Stimulated activated CD8-positive, alpha-beta memory T cell treated with anti-CD3 and anti-CD28 coated beads, Interleukin-12 subunit alpha, Interleukin-12 subunit beta, amount 100 ng/mL, for 24 hours (primary cell): Measurements from ENCODE around the gene FHOD1.
A peak's percentile ranks its signal among the peaks of the same experiment; 100 is the strongest.

Experiments used
- DNase-seq: peaks from one replicate; pipeline ENCODE4 v3.0.0-alpha.2; 2020; ENCODE audit errors: extremely low read depth

The FHOD1 gene

GRCh38 chr16:67247192-67248072 is at the start of gene FHOD1:
Gene FHOD1, minus strand, starts transcription at chr16:67247481. Its CDS starts 71 bp downstream, at chr16:67247410.
- DNase-seq, result peak; percentile 94

DNA sequence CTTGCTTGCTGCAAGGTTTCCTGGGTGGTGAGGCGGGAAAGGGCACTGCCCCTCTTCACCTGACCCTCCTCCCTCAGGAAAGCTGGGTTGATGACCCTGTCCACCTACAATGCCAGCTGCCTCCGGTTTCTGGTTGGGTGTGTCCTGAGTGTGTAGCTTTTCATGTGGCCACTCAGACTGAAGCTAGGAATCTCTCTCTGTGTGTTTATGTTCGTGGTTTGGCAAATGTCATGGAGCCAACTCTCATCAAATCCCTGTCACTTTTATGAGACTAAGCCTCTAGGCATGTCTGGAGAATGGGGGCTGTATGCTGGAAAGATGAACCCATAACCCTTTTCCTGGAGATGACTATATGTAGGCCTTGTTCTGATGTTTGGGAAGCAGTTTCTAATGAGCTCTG is 49.1 kb upstream of the FHOD1 start:
- no peak for DNase-seq

DNA sequence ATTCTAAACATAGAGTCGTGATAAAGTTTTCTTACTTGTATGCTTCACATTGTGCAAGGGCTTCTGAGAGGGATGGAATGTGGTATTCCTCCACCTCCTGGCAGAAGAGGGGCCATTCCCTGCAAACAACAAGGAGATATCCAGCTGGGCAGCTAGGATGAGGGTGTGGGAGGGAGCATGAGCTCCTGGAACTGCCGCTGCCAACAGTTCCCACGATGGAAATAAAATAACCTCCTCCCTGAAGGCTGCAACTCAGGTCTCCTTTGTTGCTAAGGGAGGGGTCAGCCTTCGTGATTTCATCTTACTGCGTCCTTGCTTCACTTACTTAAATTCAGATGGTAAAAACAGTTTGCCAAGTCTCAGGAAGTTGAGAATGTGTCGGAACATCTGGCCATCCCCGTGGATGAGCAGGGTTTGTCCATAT is 47.7 kb upstream of the FHOD1 start:
- no peak for DNase-seq

DNA sequence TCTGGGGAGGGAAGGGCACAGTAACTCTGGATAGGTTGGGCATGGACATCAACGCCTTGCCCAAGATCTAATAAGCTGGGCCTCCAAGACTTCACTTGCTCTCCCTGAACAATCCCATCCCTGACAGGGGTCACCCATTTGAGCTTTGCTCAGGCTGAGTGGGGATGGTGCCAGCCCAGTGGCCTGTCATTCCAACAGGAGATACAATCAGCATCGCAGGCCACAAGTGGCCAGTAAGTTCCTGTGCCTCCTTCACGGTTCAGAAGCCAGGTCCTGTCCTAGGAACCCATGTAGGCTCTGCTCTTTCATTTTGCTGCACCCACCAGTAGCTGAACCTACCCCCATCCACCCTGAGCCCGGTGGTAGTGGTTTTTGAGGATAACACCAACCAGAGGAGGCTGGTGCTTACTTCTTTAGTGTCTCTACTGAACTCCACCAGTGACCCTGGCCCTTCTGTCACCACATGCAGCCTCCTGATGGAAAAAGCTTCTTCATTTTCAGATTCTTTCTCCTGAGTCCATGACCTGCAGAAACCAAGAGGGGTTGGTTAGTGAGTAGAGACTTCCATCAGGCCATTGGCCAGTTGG is 47.0 kb upstream of the FHOD1 start:
- no peak for DNase-seq

- DNase-seq, result no peak
Measured at GRCh38 chr16:67291461-67291860, 44.2 kb upstream of the FHOD1 start.

DNA sequence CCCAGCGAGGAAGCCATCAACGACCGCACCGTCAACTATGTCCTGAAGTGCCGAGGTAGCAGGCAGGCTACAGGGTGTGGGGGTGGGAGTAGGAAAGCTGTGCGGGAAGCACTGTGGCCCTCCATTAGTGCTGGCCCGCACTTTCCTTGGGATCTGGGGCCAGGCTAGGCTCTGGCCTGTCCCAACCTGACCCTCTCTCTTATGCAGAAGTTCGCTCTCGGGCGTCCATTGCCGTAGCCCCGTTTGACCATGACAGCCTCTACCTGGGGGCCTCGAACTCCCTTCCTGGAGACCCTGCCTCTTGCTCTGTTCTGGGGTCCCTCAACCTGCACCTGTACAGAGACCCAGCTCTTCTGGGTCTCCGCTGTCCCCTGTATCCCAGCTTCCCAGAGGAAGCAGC is 40.7 kb upstream of the FHOD1 start:
- no peak for DNase-seq

DNA sequence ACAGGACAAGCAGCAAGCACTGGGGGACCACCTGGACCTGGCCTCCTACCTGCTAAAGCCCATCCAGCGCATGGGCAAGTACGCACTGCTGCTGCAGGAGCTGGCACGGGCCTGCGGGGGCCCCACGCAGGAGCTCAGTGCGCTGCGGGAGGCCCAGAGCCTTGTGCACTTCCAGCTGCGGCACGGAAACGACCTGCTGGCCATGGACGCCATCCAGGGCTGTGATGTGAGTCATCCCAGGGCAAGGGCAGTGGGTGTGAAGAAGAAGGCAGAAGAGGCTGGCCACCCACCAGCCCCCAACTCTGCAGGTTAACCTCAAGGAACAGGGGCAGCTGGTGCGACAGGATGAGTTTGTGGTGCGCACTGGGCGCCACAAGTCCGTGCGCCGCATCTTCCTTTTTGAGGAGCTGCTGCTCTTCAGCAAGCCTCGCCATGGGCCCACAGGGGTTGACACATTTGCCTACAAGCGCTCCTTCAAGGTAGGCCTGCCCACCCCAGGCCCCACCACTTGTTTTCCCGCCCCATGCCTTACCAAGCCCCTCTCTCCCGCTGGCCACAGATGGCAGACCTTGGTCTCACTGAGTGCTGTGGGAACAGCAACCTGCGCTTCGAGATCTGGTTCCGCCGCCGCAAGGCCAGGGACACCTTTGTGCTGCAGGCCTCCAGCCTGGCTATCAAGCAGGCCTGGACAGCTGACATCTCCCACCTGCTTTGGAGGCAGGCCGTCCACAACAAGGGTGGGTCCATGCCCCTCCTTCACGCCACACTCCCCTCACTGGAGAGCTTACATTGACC is 39.4 kb upstream of the FHOD1 start:
- no peak for DNase-seq

DNA sequence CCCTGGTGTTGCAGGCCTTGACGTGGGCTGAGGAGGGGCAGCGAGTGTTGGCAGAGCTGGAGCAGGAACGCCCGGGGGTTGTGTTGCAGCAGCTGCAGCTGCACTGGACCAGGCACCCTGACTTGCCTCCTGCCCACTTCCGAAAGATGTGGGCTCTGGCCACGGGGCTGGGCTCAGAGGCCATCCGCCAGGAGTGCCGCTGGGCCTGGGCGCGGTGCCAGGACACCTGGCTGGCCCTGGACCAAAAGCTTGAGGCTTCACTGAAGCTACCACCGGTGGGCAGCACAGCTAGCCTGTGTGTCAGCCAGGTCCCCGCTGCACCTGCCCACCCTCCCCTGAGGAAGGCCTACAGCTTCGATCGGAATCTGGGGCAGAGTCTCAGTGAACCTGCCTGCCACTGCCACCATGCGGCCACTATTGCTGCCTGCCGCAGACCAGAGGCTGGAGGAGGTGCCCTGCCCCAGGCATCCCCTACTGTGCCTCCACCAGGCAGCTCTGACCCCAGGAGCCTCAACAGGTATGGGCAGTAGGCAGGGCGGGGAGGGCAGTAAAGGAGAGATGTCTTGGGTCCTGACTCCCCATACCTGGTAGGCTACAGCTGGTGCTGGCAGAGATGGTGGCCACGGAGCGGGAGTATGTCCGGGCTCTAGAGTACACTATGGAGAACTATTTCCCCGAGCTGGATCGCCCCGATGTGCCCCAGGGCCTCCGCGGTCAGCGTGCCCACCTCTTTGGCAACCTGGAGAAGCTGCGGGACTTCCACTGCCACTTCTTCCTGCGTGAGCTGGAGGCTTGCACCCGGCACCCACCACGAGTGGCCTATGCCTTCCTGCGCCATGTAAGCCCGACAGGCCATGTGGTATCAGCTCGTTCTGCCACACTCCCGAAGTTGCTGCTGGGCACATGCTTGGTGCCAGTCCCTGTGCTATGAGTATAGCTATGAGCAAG is 37.7 kb upstream of the FHOD1 start:
- DNase-seq, result no peak

GRCh38 chr16:67283826-67284555 is 36.7 kb upstream of the FHOD1 start:
- DNase-seq, result no peak

DNA sequence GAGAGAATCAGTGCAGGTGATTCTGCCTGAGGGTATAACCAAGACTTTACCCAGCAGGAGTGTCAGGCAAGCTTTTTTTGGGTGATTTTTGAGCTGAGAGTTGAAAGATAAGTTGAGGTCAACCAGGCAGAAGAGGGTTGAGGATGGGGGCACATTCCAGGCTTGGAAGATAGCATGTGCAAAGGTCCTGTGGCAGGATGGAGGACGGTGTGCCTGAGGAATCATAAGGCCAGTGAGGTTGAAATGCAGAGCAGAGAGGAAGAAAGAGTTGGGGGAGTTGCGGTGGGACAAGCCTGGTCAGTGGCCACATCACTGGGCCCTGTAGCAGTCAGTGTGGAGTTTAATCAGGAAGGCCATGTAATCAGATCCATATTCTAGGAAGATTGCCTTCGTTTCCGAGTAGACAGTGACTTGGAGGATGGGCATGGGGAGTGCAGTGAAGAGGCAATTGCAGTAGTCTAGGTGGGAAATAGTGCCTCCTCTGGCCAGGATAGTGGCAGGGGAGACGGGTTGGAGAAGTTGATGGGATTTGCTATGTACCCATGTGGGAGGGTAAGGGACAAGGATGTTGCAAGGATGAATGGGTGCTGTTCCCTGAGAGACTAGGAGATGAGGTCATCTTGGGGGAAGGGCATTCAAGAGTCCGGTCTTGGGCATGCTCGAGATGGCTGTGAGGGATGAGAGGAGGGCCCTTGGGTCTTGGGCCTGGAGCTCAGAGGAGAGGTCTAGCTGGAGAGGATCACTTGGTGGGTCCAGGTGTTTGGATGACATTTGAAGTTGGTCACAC is 36.0 kb upstream of the FHOD1 start:
- no peak for DNase-seq

GRCh38 chr16:67282447-67282805 is 35.1 kb upstream of the FHOD1 start:
- DNase-seq, result no peak

DNA sequence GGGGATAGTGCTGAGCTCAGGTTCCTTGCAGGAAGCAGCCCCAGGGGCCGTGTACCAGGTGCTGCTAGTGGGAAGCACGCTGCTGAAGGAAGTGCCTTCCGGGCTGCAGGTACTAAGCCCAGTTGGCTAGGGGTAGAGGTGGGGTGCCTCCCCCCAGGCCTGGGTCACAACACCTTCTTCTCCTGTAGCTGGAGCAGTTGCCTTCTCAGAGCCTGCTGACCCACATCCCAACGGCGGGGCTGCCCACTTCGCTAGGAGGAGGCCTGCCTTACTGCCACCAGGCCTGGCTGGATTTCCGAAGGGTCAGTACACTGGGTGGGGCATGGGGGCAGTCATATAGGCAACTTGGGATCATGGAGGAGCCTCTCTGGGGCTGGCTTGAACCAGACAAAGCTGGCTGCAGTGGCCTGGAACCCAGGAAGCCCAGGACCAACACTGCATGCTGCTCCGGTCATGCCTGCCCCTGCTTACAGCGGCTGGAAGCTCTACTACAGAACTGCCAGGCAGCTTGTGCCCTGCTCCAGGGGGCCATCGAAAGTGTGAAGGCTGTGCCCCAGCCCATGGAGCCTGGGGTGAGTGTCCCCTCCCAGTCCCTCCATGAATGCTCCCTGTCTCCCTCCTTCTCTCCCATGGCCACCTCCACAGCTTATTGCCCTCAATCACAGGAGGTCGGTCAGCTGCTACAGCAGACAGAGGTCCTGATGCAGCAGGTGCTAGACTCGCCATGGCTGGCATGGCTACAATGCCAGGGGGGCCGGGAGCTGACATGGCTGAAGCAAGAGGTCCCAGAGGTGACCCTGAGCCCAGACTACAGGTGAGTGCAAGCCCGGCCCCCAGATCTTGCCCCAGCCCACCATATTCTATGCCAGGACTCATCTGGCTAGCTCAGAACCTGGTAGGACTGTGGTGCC is 34.5 kb upstream of the FHOD1 start:
- no peak for DNase-seq

- no peak for DNase-seq
Measured at GRCh38 chr16:67280090-67281015, 33.1 kb upstream of the FHOD1 start.

DNA sequence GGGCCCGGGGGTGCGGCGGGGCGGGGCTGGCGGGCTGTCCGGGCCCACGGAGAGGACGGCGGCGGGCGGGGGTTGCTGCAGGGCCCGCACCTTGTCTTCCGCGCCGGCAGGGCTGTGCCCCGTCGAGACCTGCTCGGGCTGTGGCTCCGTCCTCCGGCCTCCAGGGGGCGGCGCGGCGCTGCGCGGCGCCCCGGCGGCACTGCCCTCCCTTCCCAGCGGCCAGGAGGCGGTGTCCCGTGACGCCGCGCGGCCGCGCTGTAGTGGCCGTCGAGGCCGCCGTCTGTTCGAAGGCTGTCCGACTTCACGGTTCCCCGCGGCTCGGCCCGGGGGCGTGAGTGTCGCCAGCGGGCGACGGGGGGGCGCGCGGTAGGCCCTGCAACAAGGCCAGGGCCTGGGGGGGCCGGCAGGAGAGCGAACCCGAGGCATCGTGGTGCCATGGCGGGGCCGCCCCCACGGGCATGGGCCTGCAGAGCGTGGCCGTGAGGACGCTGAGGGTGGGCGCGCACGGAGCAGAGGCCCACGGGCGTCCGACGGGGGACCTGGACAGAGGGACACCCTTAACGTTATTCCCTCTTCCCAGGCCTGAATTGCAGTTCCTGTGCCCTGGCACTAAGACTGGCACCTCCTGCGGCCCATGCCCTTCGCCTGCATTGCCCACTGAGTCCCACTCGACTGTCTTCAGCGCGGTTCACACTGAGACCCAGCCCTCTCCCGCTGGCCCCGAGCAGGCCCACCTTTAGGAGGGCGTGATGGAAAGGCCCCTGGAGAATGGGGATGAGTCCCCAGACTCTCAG is 32.2 kb upstream of the FHOD1 start, which contains the start of gene PLEKHG4:
PLEKHG4 (plus strand) TSS at position 237 of the 794 bp plus-strand sequence; CDS start at position 750, 513 bp downstream.
- peak; percentile 53 for DNase-seq

DNA sequence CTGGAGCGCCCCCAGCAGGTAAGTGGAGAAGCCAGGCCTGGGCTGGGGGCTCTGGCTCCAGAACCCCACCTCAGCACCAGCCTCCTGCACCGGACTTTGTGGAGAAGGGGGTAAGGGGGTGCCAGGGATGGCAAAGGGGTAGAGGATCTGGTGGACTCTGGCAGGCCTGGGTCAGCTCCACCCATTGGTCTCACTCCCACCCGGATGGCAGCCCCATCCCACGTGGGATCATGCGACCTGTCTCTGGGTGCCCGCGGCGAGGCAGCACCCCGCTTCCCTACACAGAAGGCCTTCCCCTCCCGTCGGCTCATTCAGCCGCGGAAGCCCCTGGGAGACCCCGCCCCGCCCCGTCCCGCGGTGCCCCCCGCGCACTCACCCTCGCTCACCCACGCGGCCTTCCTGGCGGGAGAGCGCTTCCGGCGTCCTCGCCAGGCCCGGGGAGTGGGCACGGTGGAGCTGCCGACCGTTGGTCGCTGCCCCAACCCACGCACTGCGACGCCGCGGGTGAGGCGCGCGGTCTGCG is 31.6 kb upstream of the FHOD1 start:
- no peak for DNase-seq

- no peak for DNase-seq
Measured at GRCh38 chr16:67277999-67278772, 30.9 kb upstream of the FHOD1 start.
